ENCODE measurements around the gene C1QTNF6.

The C1QTNF6 gene

DNA sequence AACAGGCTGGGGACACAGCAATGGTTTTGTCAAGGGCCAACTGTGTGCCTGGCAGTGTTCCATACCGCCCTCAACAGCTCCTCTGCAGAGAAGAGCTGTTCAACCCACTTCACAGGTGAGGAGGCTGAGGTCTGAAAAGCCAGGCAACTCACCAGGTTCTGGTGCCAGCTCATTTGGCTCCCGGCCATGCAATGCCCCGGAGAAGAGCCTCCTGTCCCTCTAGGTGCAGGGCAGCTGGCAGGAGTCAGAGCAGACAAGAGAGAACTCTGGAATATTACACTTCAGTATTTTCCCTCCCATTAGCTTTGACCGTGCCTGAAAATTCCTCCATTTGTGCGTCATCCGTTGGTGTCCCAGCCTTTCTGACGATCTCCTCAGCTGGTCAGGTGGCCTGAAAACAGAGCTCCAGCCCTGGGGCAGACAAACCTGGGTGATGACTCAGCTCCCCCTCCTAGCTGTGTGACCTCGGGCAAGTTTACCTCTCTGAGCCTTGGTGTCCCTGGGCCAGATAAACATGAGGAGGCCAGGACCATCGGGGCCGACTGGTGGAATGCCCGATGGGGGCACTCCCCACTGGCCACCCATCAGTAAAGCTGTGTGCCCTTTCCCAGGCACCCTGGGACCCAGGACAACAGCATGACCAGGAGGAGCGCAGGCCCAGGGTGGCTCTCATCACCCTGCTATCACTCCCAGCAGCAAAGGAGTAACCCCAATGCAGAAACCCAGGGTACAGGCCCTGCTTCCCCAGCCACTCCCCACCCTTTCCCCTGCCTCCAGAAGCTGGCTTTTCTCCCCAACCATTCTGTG lies 9.6 kb upstream of the C1QTNF6 start:
- DNase-seq: no peak
- no peak for TF ChIP-seq GATA1 (IDR thresholded peaks at IDR 0.05; ENCODE audit: low read depth, low read length)
- no peak for TF ChIP-seq POLR2A (IDR thresholded peaks at IDR 0.05; ENCODE audit: low read length)

DNA sequence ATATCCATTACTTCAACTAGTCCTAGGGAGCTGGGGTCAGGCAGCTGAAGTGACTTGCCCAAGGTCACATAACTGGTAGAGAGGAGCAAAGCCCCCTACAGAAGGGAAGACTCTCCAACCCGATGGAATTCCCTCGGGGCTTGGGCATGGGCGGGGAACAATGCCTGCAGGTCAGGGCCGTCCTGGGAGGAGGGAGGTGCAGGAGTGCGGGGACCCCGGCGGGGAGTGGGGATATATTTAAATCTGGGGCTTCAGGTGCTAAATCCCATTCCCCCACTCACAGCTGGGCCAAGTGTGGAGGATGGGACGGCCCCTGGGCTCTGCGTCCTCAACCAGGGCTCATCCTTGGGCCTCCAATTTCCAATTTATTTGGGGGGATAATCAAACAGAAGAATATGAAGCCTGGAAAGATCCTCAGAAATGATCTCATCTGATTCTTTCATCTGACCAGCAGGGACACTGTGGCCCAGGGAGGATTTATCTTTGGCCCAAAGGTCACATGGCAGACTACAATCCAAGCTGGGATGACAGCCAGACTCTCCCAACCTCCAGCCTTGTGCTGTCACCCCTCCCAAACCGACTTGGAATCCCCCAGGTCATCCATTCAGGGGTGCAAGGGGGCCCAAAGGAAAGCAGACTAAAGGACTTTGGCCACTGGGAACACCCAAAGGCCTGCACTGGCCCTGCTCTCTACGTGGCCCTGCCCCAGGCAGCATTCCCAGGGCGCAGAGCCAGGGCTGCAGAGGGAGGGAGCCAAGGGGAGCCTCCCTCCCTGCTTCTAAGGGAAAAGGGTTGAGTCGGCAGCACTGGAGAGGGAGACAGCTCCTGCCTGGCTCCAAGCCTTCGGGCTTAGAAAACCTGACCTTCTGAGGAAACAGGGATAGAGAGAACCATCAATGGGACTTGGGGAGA lies 8.7 kb upstream of the C1QTNF6 start:
- TF ChIP-seq POLR2A (IDR thresholded peaks at IDR 0.05; ENCODE audit: low read length) (no peak), GATA1 (IDR thresholded peaks at IDR 0.05; ENCODE audit: low read depth, low read length) (no peak)

DNA sequence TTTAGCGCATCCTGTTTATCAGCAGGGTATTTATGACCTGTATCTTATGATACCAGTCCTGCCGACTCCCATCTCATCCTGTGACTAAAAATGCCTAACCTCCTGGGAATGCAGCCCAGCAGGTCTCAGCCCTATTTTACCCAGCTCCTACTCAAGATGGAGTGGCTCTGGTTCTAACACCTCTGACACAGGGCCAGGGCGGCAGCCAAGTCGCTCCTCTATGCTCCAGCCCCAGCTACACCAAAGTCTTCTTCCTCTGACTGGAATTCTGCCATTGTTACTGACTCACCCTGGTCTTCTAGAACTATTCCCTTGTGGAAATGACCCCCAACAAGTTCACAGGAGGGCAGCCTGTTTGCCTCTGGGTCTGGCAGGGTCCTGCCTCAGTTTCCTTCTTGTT lies 7.9 kb upstream of the C1QTNF6 start:
- no peak for TF ChIP-seq GATA1 (IDR thresholded peaks at IDR 0.05; ENCODE audit: low read depth, low read length)
- no peak for TF ChIP-seq POLR2A (IDR thresholded peaks at IDR 0.05; ENCODE audit: low read length)
- DNase-seq: no peak

More for the DNA sequence above, 8.7 kb upstream of the C1QTNF6 start:
- DNase-seq: no peak

GRCh38 chr22:37194750-37195149 lies 6.7 kb upstream of the C1QTNF6 start:
- TF ChIP-seq POLR2A (IDR thresholded peaks at IDR 0.05; ENCODE audit: low read length) (no peak), GATA1 (IDR thresholded peaks at IDR 0.05; ENCODE audit: low read depth, low read length) (no peak)
- DNase-seq: no peak

DNA sequence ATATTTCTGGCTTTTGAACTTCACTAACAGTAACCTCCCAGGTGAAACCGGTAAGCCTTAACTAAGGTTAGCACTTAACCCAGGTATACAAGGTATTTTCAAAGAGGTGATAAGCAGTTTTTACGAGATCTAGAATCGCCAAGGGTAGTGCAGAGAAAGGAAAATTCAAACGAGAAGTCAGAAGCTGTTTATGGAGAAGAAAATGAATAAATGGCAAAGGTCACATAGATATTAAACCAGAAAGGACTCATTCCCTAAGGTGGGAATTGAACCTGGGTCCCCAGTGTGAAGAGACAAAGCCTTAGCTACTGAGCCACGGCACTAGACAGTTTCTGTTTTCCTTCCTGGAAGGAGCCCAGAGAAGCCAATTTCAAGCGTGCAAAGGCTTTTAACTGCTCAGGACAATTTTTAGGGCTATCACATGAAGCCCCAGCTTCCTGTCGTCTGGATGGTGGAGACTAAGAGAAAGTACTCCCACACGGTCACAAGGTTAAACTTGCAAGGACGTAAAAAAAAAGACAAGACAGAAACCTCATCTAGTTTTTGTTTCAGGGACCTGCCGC lies 5.7 kb upstream of the C1QTNF6 start:
- no peak for DNase-seq
- TF ChIP-seq GATA1 (IDR thresholded peaks at IDR 0.05; ENCODE audit: low read depth, low read length) (no peak), POLR2A (IDR thresholded peaks at IDR 0.05; ENCODE audit: low read length) (no peak)

DNA sequence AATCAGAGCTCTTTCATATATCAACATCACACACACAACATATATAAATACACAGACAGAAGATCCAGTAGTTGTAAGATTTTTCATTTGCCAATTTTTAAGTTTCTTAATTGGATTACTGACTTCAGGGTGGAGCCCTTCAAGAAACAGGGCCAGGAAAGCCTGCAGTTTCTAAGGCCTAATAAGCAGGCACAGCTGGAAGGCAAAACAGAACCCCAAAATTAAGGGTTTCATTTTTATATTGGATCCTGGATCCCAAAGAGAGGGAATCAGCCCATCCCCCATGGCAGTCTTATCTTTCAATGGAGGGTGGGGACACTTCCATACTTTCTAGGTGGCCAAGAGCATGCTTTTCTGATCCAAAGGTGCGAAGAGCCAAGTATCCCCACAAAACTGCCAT lies 4.7 kb upstream of the C1QTNF6 start:
- DNase-seq: no peak

GRCh38 chr22:37192204-37192603 lies 4.2 kb upstream of the C1QTNF6 start:
- TF ChIP-seq GATA1 (IDR thresholded peaks at IDR 0.05; ENCODE audit: low read depth, low read length) (no peak), POLR2A (IDR thresholded peaks at IDR 0.05; ENCODE audit: low read length) (no peak)

More for the DNA sequence above, 4.7 kb upstream of the C1QTNF6 start:
- no peak for TF ChIP-seq GATA1 (IDR thresholded peaks at IDR 0.05; ENCODE audit: low read depth, low read length)
- no peak for TF ChIP-seq POLR2A (IDR thresholded peaks at IDR 0.05; ENCODE audit: low read length)

DNA sequence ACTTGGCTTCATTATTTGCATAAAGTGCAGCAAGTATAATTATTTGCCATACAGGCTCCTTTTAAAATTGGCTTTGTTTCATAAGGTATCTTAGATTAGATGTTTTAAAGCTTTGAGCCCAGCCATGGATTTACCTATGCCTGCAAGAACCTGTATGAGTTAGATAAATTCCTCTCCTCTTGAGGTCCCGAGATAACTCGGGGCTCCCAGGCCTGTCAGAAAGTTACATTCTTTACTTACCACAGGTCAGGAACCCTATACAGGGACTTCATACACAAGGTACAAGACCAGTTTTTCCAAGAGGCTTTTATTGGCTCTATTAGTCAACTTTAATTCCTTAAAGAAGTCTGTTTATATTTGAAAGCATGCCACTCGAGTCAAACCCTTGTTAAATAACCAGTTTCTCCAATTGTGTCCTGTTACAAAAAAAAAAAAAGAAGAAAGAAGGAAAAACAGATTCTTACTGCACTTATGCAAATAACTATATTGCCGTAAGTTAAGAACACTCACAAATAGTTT lies 2.3 kb upstream of the C1QTNF6 start:
- no peak for TF ChIP-seq POLR2A (IDR thresholded peaks at IDR 0.05; ENCODE audit: low read length)
- TF ChIP-seq GATA1 (IDR thresholded peaks at IDR 0.05; ENCODE audit: low read depth, low read length): no peak
- DNase-seq: no peak

More at GRCh38 chr22:37192204-37192603, 4.2 kb upstream of the C1QTNF6 start:
- DNase-seq: no peak

DNA sequence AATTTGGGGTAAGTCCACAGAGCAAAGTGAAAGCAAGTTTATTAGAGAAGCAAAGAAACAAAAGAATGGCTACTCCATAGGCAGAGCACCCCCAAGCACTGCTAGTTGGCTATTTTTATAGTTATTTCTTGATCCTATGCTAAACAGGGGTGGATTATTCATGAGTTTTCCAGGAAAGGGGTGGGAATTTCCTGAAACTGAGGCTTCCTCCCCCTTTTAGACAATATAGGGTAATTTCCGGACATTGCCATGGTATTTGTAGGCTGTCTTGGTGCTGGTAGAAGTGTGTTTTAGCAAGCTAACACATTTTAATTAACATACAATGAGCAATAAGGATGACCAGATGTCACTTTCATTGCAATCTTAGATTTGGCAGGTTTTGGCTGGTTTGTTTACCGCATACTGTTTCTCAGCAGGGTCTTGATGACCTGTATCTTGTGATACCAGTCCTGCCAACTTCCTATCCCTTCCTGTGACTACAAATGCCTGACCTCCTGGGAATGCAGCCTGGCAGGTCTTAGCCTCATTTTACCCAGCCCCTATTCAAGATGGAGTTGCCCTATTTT lies 937 bp upstream of the C1QTNF6 start:
- TF ChIP-seq POLR2A (IDR thresholded peaks at IDR 0.05; ENCODE audit: low read length) (no peak), GATA1 (IDR thresholded peaks at IDR 0.05; ENCODE audit: low read depth, low read length) (no peak)
- no peak for DNase-seq

DNA sequence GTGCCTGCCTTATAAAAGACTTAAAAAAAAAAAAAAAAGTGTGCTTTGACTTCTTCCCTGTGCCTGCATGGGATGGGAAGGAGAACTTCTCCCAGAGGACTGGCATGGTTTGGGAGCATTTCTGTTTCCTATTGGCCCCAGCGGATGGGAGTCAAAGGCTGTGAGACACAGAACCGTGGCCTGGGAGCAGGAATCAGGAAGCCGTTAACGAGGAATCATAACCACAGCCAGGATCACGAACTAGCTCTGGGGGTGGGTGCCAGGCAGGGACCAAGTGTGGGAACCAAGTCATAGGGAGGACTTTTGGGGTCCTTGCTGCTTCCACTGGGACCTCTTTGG lies 526 bp downstream of the C1QTNF6 start:
- TF ChIP-seq POLR2A (IDR thresholded peaks at IDR 0.05; ENCODE audit: low read length) (no peak), GATA1 (IDR thresholded peaks at IDR 0.05; ENCODE audit: low read depth, low read length) (no peak)
- DNase-seq: no peak

GRCh38 chr22:37186997-37187522 lies 987 bp downstream of the C1QTNF6 start:
- TF ChIP-seq POLR2A (IDR thresholded peaks at IDR 0.05; ENCODE audit: low read length) (no peak), GATA1 (IDR thresholded peaks at IDR 0.05; ENCODE audit: low read depth, low read length) (no peak)
- no peak for DNase-seq

GRCh38 chr22:37186228-37186996 lies 1.6 kb downstream of the C1QTNF6 start:
- DNase-seq: peak; percentile 81 to 85
- TF ChIP-seq GATA1 (IDR thresholded peaks at IDR 0.05; ENCODE audit: low read depth, low read length) (no peak), POLR2A (IDR thresholded peaks at IDR 0.05; ENCODE audit: low read length) (no peak)
